Right lobe of liver (tissue), 6 donors: ENCODE results near the gene EDC3. TPM values are rescaled to one million over a fixed set of nuclear protein-coding genes. Genes with fewer than 3 reads are reported as not detected.
"Not testable (repeated sequence)": the region's sequence is repeated elsewhere in the genome, so short reads cannot be mapped to it uniquely, and the experiment has no call there.

ENCODE experiments used
- ATAC-seq, 4 donors: fragments of 200-7000 bp; cut with Tn5 transposase; one replicate each; pipeline ENCODE4 v1.9.1; 2020; ENCODE audit warnings: mild to moderate bottlenecking in 4 of 4, moderate library complexity in 4 of 4
- DNase-seq, 3 donors: peaks; one replicate each; pipeline ENCODE4 v3.0.0-alpha.2; 2020
- H3K27ac ChIP-seq, 3 donors: fragments of 200-600 bp; one replicate each; pipeline ENCODE4 v1.8.0; 2022
- H3K27me3 ChIP-seq, 2 donors: fragments of 200-600 bp; one replicate each; pipeline ENCODE4 v1.8.0; 2022
- H3K36me3 ChIP-seq, 4 donors: fragments of 200-600 bp; sonication (generic) in 1 of 4; one replicate each; pipeline versions ENCODE4 v1.5.1 to v1.8.0; 2017 to 2022; ENCODE audit warnings: control low read depth in 1 of 4
- H3K4me1 ChIP-seq, 4 donors: fragments of 200-600 bp; sonication (generic) in 1 of 4; one replicate each; pipeline versions ENCODE4 v1.5.1 to v1.8.0; 2017 to 2022; ENCODE audit warnings: control low read depth in 1 of 4
- H3K4me3 ChIP-seq, 3 donors: fragments of 200-600 bp; one replicate each; pipeline ENCODE4 v1.8.0; 2022
- H3K9me3 ChIP-seq, 4 donors: fragments of 200-600 bp; sonication (generic) in 1 of 4; one replicate each; pipeline versions ENCODE4 v1.5.1 to v1.8.0; 2017 to 2022; ENCODE audit warnings: control low read depth in 1 of 4
- CTCF ChIP-seq, 4 donors: fragments of 200-600 bp in 3 of 4; fragments of 450-650 bp in 1 of 4; IDR thresholded peaks; one replicate each; pipeline versions ENCODE4 v1.5.1 to v1.8.0; 2016 to 2022; ENCODE audit warnings: antibody characterized with exemption in 4 of 4, mild to moderate bottlenecking in 2 of 4
- POLR2A ChIP-seq: fragments of 450-650 bp; IDR thresholded peaks from one replicate; pipeline ENCODE4 v1.6.1; 2017; ENCODE audit warnings: antibody characterized with exemption, mild to moderate bottlenecking
- WGBS: methylation state at CpG from one replicate; pipeline ENCODE4 v1.1.6; 2018; ENCODE audit warnings: low coverage, low lambda C conversion rate; ENCODE audit not compliant: insufficient coverage; ENCODE audit errors: missing lambda C conversion rate; 5-methylcytosine and 5-hydroxymethylcytosine counted together
- intact Hi-C, 2 donors: fragments of 100-400 bp; cut with DNase I; formaldehyde crosslinking; loops; one replicate each; pipeline versions ENCODE4 v1.11.2 to v1.14.1; 2022
- long read RNA-seq: library from polyadenylated mRNA; unstranded; transcript quantifications from one replicate; pipeline ENCODE4 v2.0.0, GENCODE V29; 2019
- total RNA-seq, 6 experiments: library from RNA; depleted of rRNA in 2 of 6; stranded (reverse); fragments of >200 nt in 2 of 6; fragmentation: NEBNext Ultra II Directional in 3 of 6; extraction: Animal tissue kit (Norgen Biotek cat#: 25700) in 3 of 6; gene quantifications; one replicate each; pipeline versions ENCODE4 v1.1.0 to v1.2.4, GENCODE V29; 2016 to 2023
- donor health status: DM: no; HTN: yes; CAD: no.
- donor health status: DM: no; HTN: no; CAD: no.
- donor health status: DM: no; HTN: no; CAD: no.
- donor health status: DM: no; HTN: yes; CAD: no.
- donor health status: DM: no; HTN: yes; CAD: no.

Gene EDC3
- total RNA-seq = 10 to 100 TPM; 10.9 to 16.2 (median 11.8) TPM
- long read RNA-seq, partial matches to known transcripts = 2 of 4 reads
- long read RNA-seq, other reads (novel, unspliced or antisense) = 0 of 4 reads

GRCh38 chr15:74695597-74696397, at the start of gene EDC3:
Gene EDC3, minus strand, starts transcription at chr15:74696024. Its CDS starts 20,900 bp downstream, at chr15:74675124.
- TF ChIP-seq POLR2A = no peak
- peak in 1 of 4 donors; percentile 7 for TF ChIP-seq CTCF (IDR thresholded peaks at IDR 0.05)
- intact Hi-C loops = no loop called here
- DNase-seq = peak; percentile 88 to 91 (median 89)
- Histone ChIP-seq H3K4me3 (peak within 1 kb of the TSS; percentile 83 to 86 (median 84)), H3K27me3 (no peaks in the 10 kb centered on the region), H3K4me1 (peaks cover 0 to 13% (median 0%) of the 10 kb centered on the region in 4 donors), H3K27ac (peak within 1 kb of the TSS; percentile 52 to 58 (median 53)), H3K9me3 (no peaks in the 10 kb centered on the region), H3K36me3 (no peaks in the 10 kb centered on the region)
- ATAC-seq = peak; percentile 87 to 98 (median 96)
- WGBS = 0% methylated on average over 2 of the region's 46 CpGs

GRCh38 chr15:74742422-74742821, 46.6 kb upstream of the EDC3 start:
- no peak for ATAC-seq
- Histone ChIP-seq H3K4me1 (no peaks in the 10 kb centered on the region), H3K36me3 (no peaks in the 10 kb centered on the region), H3K9me3 (no peaks in the 10 kb centered on the region), H3K4me3 (no peak overlapping the region), H3K27ac (no peak overlapping the region), H3K27me3 (no peaks in the 10 kb centered on the region)
- intact Hi-C loops = no loop called here
- peak in 1 of 3 donors; percentile 7 for DNase-seq
- TF ChIP-seq CTCF (IDR thresholded peaks at IDR 0.05) (no peak), POLR2A (no peak)
- WGBS = 85% methylated on average over 4 of the region's 5 CpGs

GRCh38 chr15:74738239-74738638, 42.4 kb upstream of the EDC3 start:
- H3K4me1 ChIP-seq = peaks cover 0 to 19% (median 5%) of the 10 kb centered on the region in 4 donors
- 73% methylated on average over 4 of the region's 5 CpGs for WGBS
- H3K4me3 ChIP-seq, H3K9me3 ChIP-seq, DNase-seq, H3K36me3 ChIP-seq, H3K27me3 ChIP-seq, H3K27ac ChIP-seq, intact Hi-C loops, ATAC-seq: not testable (repeated sequence)

- DNase-seq (no peak), ATAC-seq (peak; percentile 20 to 68 (median 44))
- no peak for TF ChIP-seq CTCF (IDR thresholded peaks at IDR 0.05)
- no peak for TF ChIP-seq POLR2A
- Histone ChIP-seq H3K36me3 (no peaks in the 10 kb centered on the region), H3K27me3 (no peaks in the 10 kb centered on the region), H3K9me3 (no peaks in the 10 kb centered on the region), H3K27ac (peak overlapping the region in 2 of 3 donors; percentile 22 to 30), H3K4me1 (peaks cover 0 to 43% (median 16%) of the 10 kb centered on the region in 4 donors), H3K4me3 (no peak overlapping the region)
- 40% methylated on average over 3 of the region's 3 CpGs for WGBS
- intact Hi-C loops = no loop called here
Observed at GRCh38 chr15:74735305-74735704, 39.5 kb upstream of the EDC3 start.

GRCh38 chr15:74733269-74733668, 37.4 kb upstream of the EDC3 start:
- Histone ChIP-seq H3K27ac (no peak overlapping the region), H3K36me3 (no peaks in the 10 kb centered on the region), H3K4me3 (no peak overlapping the region), H3K4me1 (peaks cover 0 to 48% (median 18%) of the 10 kb centered on the region in 4 donors), H3K9me3 (no peaks in the 10 kb centered on the region), H3K27me3 (no peaks in the 10 kb centered on the region)
- WGBS = 83% methylated on average over 1 of the region's 3 CpGs
- DNase-seq (no peak), ATAC-seq (no peak)
- intact Hi-C loops = no loop called here
- TF ChIP-seq CTCF (IDR thresholded peaks at IDR 0.05) (no peak), POLR2A (no peak)
